Umbilical cord (tissue), 2 donors: ENCODE measurements around the gene S100A4. TPM values are rescaled to one million over a fixed set of nuclear protein-coding genes. Genes with fewer than 3 reads are reported as not detected.
"Not testable (repeated sequence)": the region's sequence is repeated elsewhere in the genome, so short reads cannot be mapped to it uniquely, and the experiment has no call there.

ENCODE experiments used
- DNase-seq: peaks from one replicate; pipeline ENCODE4 v3.0.0-alpha.2; 2015; ENCODE audit warnings: low spot score
- total RNA-seq: library from RNA; depleted of rRNA; stranded (reverse); fragments of >200 nt; gene quantifications from one replicate; pipeline ENCODE4 v1.2.3, GENCODE V29; 2014; ENCODE audit warnings: low replicate concordance; ENCODE audit not compliant: insufficient read depth

Gene S100A4
- total RNA-seq, 1 donor from 2014 or later = 122 TPM

DNA sequence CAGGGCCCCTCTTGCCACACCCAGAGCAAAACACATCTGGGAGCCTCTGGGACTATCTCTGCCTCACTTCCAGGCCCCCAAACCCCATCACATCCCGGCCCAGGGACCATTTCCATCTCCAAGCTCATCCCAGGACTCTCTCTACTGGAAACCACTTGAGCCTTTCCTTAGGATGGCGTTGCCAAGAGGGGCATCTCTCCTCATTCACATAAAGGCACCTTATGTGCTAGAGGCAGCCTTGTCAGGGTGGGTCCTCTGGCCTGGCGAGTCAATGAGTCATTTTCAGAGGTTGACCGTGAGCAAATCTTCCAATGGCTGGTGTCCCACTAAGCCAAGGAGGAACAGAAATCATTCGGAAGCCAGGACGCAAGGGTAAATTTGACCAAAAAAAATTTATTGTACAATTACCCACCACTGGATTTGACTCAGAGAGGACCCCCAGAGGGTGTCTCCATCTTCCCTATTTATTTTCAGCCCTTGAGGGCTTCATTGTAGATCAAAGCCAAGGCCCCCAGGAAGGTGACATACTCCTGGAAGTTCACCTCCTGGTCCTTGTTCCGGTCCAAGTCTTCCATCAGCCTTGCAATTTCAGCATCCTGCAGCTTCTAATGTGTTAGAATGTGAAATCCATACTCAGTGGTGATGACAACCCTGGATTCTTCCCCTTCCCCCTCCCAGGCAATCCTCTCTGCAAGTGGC lies 11.2 kb downstream of the S100A4 start:
- DNase-seq = no peak

DNA sequence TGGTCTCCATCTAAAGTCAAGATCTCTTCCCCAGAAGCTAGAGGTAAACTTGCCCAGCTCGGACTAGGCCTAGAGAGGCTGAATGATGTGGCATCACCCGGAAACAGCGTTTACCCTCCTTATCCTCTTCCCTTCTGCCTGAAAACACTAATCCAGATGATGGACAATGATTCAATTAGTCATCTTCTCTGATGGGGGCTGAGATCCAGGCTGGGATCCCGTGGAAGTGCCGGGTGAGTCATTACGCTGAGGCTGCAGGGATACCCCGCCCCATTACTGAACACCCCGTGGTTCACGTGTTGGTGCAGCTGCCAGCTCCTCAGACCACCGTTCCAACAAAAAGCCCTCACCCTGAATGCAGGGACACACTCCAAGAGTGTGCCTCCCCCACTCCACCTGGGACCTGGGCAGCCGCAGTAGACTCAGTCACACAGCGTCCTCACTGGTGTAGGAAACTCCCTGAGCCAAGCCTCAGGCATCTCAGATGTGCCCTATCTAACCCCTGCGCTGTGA lies 11.9 kb downstream of the S100A4 start:
- DNase-seq = peak; percentile 82

DNA sequence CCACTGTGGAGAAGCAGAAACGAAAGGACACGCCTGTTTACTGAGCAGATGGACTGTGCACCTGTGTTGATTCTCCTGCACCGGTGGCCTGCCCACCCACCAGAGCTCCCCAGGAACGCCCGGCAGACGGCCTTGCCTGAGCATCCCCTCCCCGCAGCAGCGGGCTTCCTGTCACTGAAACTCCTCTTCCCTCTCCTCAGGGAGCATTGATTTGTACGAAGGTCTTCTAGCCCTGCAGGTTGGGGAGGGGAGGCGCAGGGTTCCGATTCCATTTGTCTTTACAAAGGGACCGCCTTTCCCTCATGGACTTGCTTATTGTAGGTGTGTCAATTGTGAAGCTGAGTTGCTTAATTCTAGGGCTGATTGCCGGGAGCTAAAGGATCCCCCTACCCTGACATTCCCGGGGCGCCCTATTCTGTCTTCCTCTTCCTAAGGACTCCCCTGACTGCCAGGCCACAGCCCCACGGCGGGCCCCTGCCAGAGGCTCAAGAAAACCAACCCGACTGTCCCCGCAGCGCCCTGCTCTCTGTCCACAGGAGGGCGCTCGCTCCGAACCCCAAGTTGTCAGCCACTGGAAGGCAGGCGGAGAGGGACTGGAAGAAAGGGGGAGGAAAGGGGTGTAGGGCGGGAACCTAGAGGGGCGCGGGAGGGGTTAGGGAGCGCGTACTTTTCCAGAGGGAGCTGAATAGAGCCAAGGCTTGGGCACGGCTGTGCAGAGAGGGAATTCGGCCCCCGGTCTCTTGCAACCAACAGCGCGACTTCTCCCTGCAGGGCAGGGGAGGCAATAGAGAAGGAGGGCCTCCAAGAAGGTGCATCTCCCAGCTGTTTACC lies 12.6 kb downstream of the S100A4 start:
- DNase-seq = peak; percentile 97

DNA sequence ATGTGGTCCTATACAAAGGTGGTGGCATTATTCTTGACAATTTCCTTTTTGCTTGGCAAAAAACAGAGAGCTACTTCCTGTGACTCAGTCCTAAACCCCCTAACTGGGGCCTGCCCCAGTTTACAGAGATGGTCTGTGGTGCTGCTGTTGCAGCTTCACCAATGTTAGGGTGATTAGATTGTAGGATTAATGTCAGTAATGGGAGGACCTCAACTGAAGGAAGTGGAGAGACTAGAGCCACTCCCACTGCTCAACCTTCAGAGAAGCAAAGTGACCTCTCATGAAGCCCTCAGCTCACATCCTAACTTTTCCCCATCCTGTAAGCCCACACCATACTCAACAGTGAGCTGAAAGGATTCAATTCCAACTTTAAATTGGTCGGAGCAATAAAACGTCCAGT lies 13.4 kb downstream of the S100A4 start:
- no peak for DNase-seq

DNA sequence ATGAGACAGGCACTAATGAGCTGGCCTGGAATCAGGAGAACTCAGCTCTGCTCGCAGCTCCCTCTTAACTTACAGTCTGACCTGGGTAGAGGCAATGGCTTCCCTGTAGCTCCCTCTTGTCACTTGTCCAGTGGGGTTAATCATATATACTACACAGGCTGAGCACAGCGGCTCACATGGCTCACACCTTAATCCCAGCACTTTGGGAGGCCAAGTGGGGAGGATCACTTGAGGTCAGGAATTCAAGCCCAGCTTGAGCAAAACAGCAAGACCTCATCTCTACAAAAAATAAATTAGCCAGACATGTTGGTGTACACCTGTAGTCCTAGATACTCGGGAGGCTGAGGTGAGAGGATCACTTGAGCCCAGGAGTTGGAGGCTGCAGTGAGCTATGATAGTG lies 14.0 kb downstream of the S100A4 start:
- DNase-seq = no peak

DNA sequence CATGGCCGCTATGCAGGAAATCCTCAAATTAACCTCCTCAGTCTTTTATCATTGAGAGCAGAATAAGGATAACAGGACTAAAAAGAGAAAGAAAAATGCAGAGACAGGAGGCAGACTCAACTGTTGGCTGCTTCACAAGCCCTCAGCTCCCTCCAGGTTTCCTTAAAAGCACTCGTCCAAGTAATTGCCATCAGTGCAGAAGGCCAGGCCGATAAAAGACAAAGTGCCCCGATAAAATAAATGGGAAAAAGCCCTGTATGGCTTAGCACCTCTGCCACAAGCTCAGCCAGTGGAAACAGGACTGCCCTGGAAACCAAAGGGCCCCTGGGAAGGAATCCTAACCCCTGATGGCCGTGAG lies 17.9 kb downstream of the S100A4 start:
- DNase-seq = no peak

DNA sequence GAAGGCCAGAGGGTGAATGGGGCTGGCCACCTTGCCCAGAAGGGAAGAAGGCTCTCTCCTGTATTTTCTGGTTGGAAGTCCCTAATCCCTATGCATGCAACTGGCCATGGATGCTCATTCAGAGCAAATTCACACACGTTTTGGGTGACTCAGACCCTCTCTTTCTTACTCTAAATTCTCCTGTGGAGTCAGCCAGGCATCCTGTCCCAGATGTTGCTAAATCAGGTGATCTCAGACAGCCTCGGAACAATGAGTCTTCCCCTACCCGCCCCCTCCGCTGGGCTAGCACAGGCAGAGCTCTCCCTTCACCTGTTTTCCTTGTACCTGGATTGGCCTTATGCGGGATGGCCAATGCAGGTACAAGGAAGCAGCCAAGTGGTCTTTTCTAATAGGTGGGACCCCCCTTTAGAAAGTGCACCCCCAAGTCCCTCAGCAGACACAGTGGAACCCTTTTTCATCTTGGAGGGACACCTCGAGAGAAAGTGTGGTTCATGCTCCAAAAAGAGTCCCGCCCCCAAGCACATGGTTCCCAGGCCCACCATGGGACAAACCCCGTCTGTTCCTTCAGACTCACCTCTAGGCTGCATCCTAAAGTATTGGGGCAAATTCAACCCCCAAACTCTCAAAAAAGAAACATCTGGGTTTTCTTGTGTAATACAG lies 18.5 kb downstream of the S100A4 start:
- no peak for DNase-seq

DNA sequence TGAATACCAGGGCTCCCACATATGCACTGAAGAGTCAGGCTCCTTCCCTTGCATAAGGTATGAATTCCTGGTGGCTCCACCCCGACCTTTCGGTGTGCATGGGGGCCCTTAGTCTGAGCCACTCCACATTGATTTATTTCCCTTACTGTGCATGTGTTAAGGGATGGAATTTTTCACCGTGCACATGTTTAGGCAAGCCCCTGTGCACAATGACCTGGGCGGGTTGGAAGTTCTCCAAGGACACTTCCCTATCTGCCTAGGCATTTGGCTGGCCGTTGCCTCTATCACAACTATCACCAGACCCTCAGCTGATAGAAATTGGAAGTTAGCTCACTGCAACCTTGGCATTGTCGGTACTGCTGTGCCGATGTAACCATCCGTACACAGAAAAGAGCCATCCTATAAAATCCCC lies 19.5 kb downstream of the S100A4 start:
- DNase-seq = peak; percentile 72

DNA sequence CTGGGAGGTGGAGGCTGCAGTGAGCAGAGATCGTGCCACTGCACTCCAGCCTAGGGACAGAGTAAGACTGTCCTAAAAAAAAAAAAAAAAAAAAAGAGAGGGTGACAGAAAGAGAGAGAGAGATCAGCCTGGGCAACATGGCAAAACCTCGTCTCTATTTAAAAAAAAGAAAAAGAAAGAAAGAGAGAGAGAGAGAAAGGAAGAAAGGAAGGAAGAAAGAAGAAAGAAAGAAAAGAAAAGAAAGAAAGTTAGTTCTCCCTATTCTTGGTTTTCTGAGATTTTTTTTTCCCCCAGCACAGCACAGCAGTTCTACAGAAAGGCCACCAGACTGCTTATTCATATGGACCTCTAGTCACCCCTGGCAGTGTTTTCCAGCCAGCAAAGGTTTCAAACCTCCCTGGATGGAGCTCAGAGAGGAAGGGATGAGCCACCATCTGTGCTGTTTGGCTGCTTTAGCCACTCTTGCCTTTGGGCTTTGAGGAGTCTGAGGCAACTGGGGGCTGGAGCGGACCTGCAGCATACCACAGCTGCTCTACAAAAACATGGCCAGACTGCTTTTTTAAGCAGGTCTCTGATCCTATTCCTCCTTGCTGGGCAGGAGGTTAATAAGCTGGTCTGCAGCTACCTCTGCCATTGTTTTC lies 20.4 kb downstream of the S100A4 start:
- no peak for DNase-seq

DNA sequence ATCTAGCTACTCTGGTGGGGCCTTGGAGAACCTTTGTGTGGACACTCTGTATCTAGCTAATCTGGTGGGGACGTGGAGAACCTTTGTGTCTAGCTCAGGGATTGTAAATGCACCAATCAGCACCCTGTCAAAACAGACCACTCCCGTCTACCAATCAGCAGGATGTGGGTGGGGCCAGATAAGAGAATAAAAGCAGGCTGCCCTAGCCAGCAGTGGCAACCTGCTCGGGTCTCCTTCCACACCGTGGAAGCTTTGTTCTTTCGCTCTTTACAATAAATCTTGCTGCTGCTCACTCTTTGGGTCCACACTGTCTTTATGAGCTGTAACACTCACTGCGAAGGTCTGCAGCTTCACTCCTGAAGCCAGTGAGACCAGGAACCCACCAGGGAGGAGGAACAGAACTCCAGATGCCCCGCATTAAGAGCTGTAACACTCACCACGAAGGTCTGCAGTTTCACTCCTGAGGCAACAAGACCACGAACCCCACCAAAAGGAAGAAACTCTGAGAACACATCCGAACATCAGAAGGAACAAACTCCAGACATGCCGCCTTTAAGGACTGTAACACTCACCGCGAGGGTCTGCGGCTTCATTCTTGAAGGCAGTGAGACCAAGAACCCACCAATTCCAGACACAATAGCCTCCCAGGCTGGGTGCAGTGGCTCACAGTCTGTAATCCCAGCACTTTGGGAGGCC lies 23.1 kb downstream of the S100A4 start:
- DNase-seq = not testable (repeated sequence)

DNA sequence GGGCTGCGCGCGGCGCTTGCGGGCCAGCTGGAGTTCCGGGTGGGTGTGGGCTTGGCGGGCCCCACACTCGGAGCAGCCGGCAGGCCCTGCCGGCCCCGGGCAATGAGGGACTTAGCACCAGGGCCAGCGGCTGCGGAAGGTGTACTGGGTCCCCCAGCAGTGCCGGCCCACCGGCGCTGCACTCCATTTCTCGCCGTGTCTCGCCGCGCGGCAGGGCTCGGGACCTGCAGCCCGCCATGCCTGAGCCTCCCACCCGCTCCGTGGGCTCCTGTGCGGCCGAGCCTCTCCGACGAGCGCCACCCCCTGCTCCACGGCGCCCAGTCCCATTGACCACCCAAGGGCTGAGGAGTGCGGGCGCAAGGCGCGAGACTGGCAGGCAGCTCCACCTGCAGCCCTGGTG lies 23.8 kb downstream of the S100A4 start:
- DNase-seq = not testable (repeated sequence)

DNA sequence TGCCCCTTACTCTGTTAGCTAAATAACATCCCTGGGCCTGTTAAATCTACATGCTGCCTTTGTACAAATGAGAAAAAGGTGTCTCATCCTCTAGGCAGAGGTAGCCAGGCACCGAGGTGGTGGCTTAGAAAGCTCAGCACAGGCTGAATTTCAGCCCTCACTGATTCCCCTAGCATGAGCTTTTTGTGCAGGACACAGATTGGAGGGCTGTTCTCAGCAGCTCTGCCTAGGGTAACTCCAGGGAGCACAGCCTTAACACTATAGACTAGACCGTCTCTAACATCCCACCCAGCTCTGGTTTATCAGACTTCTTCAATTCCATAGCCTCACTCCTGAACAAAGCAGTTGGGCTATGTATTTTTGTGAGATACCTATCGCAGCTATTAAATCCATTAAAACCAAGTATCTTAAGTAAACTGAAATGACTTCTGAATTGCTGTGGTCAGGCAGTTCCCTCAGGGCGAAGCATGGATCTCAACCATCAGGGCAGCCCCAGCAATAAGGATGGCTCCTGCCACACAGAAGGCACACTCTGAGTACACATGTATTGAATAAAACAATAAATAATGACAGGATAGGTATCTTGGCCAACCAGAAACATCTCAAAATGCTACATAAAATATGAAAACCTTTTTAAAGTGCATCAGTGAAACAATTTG lies 24.7 kb downstream of the S100A4 start:
- DNase-seq = no peak

DNA sequence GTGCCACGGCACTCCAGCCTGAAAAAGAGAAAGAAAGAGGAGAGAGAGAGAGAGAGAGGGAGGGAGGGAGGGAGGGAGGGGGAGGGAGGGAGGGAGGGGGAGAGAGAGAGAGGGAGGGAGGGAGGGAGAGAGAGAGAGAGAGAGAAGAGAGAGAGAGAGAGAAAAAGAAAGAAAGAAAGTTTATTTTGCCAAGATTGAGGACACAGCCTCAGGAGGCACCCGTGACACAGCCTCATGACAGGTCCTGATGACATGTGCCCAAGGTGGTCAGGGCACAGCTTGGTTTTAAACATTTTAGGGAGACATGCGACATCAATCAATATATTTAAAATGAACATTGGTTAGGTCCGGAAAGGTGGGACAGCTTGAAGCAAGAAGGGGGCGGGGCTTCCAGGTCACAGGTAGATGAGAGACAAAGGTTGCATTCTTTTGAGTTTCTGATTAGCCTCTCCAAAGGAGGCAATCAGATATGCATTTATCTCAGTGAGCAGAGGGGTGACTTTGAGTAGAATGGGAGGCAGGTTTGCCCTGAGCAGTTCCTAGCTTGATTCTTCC lies 25.4 kb downstream of the S100A4 start:
- not testable (repeated sequence) for DNase-seq

DNA sequence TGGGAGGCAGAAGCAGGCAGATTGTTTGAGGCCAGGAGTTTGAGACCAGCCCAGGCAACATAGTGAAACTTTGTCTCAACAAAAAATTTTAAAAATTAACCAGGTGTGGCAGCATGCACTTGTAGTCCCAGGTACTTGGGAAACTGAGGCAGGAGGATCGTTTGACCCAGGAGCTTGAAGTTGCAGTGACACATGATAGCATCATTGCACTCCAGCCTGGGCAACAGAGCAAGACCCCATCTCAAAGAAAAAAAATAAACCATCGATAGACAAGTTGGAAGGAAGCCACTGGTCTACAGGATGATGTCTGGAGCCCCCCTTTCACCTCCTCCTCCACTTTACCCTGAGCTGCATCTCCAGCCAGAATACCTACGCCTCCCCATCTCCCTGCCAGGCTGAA lies 26.4 kb downstream of the S100A4 start:
- no peak for DNase-seq

DNA sequence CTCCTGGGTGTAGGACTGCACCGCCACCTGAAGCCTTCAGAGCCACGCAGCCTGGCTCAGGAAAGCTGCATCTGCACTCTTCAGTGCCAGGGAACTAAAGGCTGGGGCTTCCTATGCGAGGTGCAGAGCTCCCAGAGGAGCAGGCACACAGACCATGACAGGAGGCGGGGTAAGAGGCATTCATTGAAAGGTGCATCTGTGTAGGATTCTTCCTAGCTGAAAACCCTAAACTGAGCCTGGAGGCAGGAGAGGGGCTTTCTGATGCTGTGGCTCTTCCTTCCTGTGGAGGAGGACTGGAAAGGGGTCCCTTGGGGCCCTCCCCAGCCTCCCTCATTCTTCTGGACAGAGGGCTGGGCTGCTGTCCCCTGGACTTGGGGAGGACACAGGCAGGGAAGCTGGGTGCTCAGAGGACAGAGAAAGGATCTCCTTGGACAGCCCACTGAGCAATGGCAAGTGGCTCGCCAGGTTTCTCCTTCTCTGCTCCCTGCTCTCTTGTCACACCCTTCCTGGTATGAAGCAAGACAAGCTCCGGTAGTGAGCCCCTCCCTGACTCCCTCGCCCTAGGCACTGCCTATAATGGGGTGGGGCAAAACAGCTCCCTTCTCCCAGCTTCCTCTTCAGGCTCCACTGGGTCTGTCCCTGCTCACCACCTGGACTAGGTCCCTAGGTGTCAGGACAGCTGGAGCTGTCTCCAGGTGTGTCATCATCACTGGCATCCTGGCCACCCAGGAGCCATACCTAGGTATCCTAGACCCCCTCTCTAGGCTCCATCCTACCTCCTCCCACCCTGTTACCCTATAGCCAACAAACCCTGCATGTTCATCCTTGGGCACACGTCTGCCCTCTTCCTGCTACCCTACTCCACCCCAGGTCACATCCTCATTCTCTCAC lies 29.9 kb downstream of the S100A4 start:
- peak; percentile 26 for DNase-seq

DNA sequence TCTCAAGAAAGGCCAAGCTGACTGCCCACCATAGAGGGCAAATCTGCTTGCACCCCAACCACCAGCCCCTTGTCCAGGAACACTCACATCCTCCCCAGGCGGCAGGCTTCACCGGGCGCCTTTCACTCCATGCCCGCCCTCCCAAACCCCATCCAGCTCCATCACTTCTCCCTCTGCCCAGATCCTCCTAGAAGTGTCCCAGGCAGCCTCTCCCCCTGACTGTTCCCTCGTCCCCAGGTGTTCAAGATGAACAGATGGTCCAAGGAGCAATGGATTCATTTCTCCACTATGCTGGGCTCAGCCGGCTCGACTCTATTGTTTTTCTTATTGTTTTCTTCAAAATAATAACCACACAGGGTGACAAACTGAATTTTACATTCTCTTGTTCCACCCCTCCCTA lies 31.9 kb downstream of the S100A4 start:
- no peak for DNase-seq

DNA sequence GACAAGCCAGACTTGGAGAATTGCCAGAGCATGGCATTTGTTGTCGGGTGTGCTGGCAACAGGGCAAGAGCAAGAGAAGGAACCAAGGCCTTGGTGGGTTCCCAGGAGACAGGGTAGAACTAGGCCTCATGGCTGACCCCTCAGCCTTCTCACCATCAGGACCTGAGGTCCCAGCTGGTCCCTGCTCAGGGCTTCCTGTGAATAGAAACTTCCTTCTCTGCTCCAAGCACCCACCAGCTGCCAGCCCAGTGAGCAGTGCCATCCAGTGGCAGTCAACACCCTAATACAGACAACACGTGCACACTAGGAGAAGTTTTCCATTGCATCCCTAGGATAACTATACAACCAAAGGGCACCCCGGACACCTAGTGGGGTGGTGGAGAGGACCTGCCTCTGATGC lies 32.6 kb downstream of the S100A4 start:
- no peak for DNase-seq

DNA sequence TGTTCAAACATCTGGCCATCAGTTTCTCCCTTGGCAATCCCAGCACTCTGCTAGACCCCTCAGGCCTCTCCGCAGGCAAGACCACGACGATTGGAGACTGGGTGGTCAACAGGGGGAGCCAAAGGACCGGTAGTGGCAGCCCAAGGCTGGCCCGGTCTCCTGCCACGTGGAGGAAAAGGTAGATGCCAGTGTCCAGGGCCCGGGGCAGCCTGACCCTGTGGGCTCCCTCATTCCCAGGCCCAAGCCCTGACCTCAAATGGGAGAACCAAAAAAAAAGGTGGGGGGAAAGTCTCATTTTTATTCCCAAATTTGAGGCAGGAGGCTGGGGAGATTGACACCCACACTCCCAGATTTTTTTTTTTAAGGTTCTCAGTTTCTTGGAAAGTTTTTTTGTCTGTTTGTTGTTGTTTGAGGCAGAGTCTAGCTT lies 34.6 kb downstream of the S100A4 start:
- peak; percentile 79 for DNase-seq

DNA sequence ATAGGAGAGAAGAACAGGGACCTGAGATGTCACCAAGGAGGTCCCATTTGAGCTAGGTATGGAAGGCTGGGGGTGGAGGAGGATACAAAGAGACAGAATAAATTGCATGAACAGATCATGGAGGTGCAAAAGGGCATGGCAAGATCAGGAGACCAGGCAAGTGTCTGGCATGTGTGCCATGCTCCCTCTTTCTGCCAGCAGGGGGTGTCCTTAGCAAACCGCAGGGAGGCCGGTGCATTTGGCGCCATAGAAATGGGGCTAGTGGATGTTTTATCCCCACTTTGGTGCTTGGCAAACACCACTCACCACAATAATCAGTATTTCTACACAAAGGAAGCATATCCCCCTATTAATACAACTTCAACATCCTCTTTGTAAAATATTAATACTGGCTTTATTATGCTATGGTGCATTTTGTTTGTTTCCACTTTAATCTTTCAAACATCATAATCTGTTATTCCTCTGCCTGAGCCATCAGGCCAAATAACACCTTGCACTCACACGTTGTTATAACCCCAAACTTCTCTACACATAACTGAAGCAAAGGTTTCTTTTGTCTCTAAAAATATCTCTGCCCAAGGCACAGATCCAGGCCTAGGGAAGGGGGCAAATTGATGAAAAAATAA lies 35.8 kb downstream of the S100A4 start:
- no peak for DNase-seq
